NCI-H2029 (cell line): ENCODE measurements around the gene SIK3.
"Not testable (repeated sequence)": the region's sequence is repeated elsewhere in the genome, so short reads cannot be mapped to it uniquely, and the experiment has no call there.

Source experiments
- DNase-seq: peaks from one replicate; lab custom pipeline; 2025; lab: John Stamatoyannopoulos, UW

Gene SIK3

DNA sequence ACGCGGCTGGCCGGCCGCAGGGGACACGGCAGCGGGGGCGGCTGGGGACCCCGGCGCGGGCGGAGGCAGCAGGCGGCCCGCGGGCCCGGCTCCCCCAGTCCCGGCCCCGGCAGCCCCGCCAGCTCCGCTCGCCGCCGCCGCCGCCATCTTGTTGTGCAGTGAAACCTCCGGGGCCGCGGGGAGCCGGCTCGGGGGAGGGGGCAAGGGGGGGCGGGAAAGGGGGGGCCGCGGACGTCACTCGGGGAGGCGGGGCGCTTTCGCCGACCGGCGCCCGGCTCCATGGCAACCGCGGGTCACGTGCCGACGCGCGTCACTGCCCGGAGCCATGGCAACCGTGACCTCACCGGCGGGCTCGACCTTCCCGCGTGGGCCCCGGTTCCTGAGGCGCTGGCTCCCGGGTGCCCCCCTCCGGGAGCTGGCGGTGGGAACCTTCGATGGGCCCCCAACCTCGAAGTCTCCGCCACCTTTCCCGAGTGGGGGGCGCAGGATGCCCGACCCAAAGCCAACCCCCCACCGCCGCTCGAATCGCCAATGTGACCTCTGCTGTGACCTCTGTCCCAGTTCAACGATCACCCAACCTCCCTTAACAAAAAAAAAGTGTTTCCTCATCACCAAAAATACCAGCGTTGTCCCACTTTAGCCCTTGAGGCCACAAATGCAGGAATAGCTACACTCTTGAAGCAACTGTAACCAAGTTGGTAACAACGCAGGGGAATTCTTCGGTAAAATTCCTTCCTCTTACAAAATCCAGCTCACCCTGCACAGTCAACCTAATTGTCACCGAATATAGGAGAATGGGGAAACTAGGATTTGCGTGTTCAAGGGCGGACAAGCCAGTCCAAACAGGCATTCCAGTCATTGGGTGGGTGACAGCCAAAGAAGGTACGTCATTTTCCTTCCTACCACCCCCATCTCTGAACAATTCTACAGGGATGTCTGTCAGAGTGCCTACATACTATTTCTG is at the start of gene SIK3:
SIK3 (minus strand) TSS at position 160 of the 964 bp plus-strand sequence; CDS start at position 147, 13 bp downstream.
- DNase-seq: peak; percentile 89

DNA sequence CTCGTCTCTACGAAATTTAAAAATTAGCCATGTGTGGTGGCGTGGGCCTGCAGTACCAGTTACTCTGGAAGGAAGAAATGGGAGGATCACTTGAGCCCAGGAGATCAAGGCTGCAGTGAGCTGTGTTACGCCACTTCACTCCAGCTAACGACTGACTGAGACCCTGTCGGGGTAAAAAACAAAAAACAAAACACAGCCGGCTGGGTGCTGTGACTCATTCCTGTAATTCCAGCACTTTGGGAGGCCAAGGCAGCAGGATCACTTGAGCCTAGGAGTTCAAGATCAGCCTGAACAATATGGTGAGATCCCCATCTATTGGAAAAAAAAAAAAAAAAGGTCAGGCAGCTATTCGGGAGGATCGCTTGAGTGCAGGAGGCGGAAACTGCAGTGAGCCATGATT is 48.3 kb upstream of the SIK3 start:
- DNase-seq: no peak

DNA sequence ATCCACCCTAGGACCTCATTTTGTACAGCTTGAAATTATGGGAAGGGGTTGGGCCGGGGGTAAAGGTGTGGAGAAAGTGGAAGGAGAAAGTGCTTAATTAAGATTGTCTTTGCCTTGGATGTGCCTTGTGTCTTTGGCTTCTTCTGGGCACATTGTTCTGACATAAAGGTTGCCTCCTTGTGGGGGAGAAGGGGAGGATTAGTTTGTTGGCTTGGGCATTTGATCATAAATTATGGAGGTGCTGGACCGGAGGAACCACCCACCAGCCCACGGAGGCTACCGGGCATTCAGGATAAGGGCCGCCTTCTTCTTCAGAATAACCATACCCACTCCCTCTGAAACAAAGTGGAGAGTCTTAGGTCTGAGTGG is 47.1 kb upstream of the SIK3 start:
- DNase-seq: no peak

DNA sequence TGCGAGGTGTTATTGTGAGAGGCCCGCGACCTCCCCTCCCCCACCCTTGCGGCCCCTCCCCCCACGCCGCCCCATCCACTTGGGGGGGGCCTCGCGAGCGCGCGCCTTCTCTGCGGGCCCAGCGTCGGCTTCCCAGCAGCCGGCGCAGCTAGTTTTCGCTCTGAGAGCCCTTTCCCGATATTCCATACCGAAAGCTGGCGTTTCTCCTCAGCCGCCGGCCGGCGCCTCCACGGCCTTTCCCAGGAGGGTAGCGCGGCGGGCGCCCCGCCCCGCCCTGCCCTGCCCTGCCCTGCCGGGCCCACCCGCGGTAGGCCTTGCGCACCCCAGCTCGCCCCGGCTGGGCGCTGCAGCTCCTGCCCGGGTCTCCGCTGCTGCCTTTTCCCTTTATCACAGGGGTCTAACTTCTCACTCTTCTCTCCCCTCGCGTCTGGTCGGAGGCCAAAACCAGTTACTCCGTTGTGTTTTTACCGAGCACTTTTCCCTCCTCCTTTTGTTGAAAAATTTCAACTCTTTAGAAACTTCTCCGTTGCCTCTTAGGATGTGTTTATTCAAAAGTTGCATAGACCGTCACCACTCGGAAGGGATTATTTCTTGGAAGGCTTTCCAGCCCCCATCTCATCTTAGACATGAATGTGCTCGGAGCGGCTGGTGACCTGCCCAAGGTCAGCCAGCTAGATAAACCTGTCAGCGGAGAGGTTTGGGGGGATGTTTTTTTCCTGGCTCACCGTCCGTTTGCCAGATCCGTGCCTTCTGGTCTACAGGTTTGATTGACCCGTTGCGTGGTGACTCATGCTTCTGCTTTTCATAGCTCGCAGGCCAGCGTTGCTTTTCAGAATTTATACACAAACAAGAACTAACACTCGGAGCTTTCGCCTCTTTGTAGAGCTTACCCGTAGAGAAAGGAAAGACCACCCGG is 46.5 kb upstream of the SIK3 start:
- DNase-seq: peak; percentile 5

DNA sequence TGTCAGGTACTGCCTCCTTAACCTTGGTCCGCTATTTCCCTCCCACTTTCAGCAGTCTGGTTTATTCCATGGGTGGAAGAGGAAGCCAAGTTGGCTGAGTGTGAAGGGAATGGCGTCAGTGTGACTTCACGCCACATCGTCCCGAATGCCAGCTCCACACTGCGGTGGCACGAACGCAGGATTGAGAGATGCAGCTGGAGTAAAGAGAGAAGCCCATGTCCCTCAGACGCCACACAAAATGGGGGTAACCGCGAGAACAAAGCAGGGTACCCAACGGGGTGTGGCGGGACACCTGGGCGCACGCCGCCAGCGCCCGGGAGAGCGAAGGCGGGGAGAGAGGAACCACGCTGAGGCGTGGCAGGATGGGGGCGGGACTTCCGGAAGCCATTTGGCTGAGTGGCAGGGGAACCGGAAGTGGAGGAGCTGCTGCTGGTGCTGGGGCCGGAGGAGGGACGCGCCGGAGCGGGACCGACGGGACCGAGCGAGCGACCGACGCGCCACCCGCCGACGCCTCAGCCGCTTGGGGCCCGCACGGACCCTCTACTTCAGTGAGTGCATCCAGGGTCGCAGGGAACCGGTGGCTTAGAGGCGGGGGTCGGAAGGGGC is 45.7 kb upstream of the SIK3 start, which contains the start of gene PAFAH1B2:
PAFAH1B2 (plus strand) TSS at position 417 of the 606 bp plus-strand sequence. CDS start 8,161 bp downstream, outside the sequence.
- peak; percentile 94 for DNase-seq

DNA sequence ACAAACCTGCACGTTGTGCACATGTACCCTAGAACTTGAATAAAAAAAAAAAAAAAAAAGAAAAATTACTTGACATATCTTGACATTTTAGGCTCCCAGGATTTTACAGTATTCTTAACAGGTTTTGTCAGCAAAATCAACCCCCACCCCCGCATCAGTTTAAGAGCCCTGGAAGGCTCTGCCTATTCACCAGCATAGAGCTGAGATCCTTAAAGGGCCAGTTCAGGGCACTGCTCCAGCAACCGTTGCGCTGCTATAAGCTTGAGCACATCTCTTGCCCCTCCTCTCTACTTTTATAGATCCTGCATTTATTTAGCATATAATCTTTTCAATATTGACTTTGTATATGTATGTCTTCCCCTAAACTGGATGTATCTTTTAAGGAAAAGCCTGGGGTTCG is 45.2 kb upstream of the SIK3 start:
- peak; percentile 57 for DNase-seq

DNA sequence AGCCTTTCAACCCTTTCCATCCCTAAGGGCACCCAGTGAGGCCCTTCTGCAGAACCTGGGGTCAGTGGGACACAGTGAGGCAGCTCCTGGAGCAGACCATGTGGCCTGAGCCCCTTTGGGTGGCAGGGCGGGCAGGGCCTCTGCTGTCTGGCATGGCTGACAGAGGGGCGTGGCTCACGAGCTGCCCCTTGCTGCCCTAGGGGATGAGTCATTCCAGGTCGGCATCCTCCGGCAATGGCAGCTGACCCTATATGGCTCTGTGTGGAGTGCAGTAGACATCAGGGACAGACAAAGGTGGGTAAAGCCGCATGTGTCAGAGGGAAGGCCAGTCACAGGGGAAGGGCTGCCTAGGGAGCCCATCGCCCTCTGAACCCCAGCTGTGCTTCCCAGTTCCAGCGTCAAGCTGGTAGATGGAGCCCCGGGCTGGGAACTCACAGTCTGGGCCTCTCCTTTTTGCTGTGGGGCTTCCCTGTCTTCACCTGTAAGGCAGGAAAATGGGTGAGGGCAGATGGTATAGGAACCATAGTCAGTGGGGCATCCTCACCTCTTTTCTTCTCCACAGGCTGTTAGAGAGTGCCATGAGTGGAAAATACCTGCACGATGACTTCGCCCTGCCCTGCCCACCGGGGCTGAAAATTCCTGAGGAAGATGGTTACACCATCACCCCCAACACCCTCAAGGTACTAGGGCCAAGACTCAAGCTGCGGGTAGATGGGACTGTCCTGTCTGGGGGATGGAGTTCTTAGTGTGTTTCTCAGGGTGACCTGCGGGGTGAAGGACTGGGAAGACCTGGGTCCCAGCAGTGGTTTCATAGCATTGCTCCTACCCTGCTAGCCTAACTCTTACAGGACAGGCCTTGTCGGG is 39.2 kb upstream of the SIK3 start:
- DNase-seq: not testable (repeated sequence)

DNA sequence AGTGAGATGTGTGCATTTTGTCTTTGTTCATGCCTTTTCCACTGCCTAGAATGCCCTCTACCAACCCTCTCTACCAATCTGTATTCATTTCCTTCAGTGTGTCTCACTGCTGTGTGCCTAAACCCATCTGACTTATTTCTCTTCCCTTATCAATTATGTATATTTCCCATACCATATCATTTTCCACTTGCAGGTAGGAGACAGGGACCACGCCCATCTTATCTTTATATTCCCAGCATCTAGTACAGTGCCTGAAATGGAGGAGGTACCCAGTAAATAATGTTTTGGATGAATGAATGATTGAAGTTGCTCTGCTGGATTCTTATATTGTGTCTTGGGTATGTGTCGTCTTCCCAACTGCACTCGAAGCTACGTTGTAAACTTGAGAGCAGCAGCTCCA is 36.8 kb upstream of the SIK3 start:
- not testable (repeated sequence) for DNase-seq

DNA sequence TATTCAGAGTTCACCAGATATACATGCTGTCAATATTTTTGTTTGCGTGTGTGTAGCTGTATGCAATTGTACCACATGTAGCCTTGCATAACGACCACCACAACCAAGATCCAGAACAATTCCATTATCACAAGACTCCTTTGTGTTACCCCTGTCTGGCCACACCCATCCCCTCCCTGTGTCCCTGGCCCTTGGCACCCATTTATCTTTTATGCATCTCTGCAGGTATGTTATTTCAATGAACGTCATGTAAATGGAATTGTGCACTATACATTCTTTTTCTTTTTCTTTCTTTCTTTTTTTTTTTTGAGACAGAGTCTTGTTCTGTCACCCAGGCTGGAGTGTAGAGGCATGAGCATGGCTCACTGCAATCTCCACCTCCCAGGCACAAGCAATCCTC is 36.2 kb upstream of the SIK3 start:
- DNase-seq: no peak

DNA sequence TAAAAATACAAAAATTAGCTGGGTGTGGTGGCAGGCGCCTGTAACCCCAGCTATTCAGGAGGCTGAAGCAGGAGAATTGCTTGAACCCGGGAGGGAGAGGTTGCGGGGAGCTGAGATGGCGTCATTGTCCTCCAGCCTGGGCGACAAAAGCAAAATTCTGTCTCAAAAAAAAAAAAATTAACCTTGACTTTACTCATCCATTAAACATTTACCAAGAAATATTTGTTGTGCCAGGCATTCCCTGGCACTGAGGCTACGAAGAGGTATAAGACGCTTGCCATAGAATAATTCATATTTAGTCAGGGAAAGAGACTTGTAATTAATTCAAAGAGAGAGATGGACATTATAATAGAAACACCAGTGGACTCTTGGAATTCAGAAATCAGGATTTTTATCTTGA is 32.7 kb upstream of the SIK3 start:
- no peak for DNase-seq

DNA sequence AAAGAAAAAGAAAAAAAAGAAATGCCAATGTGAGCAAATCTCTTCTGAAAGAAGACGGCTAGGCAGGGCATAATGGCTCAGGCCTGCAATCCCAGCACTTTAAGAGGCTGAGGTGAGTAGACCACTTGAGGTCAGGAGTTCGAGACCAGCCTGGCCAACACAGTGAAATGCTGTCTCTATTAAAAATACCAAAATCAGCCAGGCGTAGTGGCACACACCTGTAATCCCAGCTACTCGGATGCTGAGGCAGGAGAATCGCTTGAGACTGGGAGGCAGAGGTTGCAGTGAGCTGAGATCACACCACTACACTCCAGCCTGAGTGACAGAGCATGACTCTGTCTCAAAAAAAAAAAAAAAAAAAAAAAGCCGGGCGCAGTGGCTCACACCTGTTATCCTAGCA is 32.2 kb upstream of the SIK3 start:
- DNase-seq: not testable (repeated sequence)

DNA sequence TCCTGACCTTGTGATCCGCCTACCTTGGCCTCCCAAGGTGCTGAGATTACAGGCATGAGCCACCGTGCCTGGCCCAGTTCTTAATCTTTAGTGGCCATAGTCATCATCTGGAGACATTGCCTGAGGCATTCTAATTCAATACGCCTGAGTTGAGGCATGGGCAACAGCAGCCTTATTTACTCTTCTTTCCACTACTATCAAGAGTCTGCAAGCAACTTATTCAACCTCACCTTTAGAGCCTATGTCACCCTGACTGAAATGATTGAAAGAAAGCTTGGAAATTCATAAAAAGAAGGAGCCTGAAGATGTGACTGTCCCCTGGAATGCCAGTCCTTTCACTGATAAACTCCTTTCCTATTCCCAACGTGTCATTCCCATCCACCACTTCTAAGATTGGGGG is 30.1 kb upstream of the SIK3 start:
- no peak for DNase-seq

DNA sequence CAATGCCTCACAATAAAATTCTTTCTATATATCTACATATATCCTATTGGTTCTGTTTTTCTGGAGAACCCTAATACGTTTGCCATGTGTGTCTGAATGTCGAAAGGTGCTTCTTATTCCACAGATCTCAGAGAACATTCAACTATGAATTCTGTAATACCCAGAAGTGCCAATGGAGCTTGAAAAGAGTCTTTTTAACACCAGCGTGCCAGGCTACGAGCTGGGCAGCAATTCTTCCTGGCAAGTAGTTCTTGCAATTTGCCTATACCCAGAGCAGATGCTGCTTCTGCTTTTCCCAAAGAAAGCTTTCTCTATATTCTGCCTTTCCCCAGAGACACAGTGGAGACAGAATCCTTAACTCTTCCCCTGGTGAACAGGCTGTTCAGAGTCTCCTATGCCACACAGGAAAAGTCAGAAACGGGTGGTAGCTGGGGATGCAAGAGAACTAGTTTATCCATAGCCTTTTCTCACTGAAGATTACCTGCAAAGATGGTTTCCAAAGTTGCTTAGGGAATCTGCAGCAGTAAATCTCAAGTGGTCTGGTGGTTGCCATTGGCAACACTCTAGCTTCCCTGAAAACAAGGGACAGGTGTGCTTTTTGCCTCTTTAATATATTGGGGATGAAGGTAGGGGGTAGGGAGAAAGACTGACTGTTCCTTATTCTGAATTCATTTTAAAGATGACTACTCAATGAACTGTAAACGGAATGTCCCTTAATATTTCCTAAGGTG is 29.1 kb upstream of the SIK3 start:
- peak; percentile 6 for DNase-seq

DNA sequence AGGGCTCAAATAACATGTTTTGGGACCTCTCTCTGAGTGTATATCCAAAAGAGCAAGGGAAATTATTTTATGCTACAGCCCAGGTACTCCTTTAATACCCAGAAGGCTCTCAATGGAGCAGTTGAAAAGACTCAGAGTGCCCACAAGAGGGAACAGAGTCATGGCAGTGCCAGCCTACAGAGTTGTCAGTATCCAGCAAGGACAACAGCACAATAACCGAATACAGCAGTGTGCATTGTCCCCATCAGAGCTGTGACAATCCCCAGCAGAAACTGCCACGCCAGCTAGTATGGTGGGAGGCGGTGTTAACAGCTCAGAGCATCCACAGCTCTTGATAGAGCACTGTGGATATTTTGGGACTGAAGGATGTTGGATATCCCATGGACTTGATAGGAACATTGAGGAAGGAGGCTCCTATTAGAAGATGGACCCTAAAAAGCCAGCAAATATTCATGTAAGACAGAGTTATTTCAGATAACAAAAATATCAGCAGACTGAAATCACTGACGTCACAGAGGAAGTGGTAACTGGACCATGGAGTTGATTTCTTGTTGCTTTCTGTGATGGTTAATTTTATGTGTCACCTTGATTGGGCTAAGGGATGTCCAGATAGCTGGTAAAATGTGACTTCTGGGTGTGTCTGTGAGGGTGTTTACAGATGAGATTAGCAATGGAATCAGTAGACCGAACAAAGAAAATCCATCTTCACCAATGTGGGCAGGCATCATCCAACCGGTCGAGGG is 28.2 kb upstream of the SIK3 start:
- no peak for DNase-seq

DNA sequence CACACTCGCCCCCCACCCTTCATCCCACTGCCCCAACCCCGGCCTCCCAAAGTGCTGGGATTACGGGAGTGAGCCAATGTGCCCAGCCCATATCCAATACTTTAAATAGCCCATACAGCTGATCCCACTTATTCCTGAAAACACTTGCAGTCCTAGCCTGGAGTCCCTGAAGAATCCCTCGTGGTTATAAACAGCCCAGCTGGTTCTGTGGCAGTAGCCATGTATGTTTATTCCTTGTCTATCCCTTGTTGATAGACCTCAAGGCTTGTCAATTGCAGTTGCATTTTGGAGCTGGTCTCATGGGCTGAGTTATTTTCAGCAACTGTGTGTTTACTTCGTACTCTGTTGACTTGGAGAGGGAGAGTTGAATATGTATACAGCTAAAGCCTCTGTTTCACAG is 24.3 kb upstream of the SIK3 start:
- no peak for DNase-seq

DNA sequence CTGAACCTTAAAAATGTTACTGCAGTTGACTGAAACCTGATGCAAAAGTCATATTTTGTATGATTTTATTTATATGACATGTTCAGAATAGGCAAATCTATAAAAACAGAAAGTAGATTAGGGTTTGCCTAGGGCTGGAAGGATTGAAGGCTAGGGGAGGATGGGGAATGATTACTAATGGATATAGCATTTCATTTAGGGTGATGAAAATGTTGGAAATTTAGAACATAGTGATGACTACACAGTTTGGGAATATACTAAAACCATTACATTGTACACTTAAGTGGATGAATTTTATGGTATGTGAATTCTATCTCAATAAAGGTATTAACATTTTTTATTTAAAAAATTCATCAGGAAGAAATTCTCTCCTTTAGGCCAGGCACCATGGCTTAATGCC is 22.9 kb upstream of the SIK3 start:
- DNase-seq: no peak

DNA sequence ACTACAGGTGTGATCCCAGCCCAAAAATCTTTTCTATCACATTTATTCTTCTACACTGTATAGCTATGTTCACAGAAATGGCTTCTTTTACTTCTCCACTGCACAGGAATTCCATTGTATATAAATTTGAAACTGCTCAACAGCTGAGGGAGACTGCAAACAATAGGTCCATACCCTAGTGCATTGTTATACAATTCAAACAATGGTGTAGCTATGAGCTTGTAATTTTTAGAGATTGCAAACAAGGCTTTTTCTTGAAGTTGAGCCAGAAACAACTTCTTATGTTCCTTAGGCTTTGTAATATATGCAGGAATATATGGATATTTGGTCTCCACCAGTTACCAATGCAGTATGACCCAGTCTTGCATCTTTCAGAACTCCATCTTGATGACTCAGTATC is 19.5 kb upstream of the SIK3 start:
- no peak for DNase-seq

DNA sequence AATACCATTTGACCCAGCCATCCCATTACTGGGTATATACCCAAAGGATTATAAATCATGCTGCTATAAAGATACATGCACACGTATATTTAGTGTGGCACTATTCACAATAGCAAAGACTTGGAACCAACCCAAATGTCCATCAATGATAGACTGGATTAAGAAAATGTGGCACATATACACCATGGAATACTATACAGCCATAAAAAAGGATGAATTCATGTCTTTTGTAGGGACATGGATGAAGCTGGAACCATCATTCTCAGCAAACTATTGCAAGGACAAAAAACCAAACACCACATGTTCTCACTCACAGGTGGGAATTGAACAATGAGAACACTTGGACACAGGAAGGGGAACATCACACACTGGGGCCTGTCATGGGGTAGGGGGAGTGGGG is 14.7 kb upstream of the SIK3 start:
- not testable (repeated sequence) for DNase-seq

DNA sequence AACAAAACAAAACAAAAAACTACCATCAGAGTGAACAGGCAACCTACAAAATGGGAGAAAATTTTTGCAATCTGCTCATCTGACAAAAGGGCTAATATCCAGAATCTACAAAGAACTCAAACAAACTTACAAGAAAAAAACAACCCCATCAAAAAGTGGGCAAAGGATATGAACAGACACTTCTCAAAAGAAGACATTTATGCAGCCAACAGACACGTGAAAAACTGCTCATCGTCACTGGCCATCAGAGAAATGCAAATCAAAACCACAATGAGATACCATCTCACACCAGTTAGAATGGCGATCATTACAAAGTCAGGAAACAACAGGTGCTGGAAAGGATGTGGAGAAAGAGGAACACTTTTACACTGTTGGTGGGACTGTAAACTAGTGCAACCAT is 14.3 kb upstream of the SIK3 start:
- not testable (repeated sequence) for DNase-seq
